DND-41 (cell line): ENCODE measurements around the gene NID2.
A peak's percentile ranks its signal among the peaks of the same experiment; 100 is the strongest.

ENCODE experiments used
- ATAC-seq: fragments of 200-7000 bp; cut with Tn5 transposase; 3 replicates; pipeline ENCODE4 v1.9.1; 2021; ENCODE audit warnings: low read depth; ENCODE audit not compliant: insufficient read depth
- DNase-seq: peaks from one replicate; pipeline ENCODE4 v3.0.0-alpha.2; 2020
- H2AFZ ChIP-seq: 2 replicates; pipeline ENCODE4 v1.6.0; 2012; ENCODE audit warnings: low read depth, low read length
- H3K27ac ChIP-seq: 2 replicates; pipeline ENCODE4 v1.5.1; 2012; ENCODE audit warnings: low read length, inconsistent platforms
- H3K27me3 ChIP-seq: fragments of 200-600 bp; sonication (generic); 2 replicates; pipeline ENCODE4 v1.6.0; 2012; ENCODE audit warnings: low read length, mild to moderate bottlenecking, inconsistent platforms; ENCODE audit not compliant: insufficient read depth, poor library complexity
- H3K36me3 ChIP-seq: 2 replicates; pipeline ENCODE4 v1.5.1; 2012; ENCODE audit warnings: low read length, inconsistent platforms; ENCODE audit not compliant: insufficient read depth
- H3K4me1 ChIP-seq: 2 replicates; pipeline ENCODE4 v1.5.1; 2012; ENCODE audit warnings: mild to moderate bottlenecking, low read length; ENCODE audit not compliant: insufficient read depth
- H3K4me2 ChIP-seq: 2 replicates; pipeline ENCODE4 v1.6.0; 2012; ENCODE audit warnings: mild to moderate bottlenecking, moderate library complexity, low read length, inconsistent platforms; ENCODE audit not compliant: insufficient read depth
- H3K4me3 ChIP-seq, 2 experiments: fragments of 200-600 bp in 1 of 2; shearing (Covaris generic) in 1 of 2; 2 replicates each; pipeline ENCODE4 v1.5.1; 2012 to 2016; ENCODE audit warnings: inconsistent platforms in 2 of 2, low read length in 2 of 2, mild to moderate bottlenecking in 2 of 2, low read depth in 1 of 2, moderate library complexity in 1 of 2
- H3K79me2 ChIP-seq: 2 replicates; pipeline ENCODE4 v1.6.0; 2012; ENCODE audit warnings: low read length, inconsistent platforms; ENCODE audit not compliant: insufficient read depth
- H3K9ac ChIP-seq: 2 replicates; pipeline ENCODE4 v1.6.0; 2012; ENCODE audit warnings: low read depth, mild to moderate bottlenecking, inconsistent platforms, low read length, moderate library complexity
- H3K9me3 ChIP-seq: 2 replicates; pipeline ENCODE4 v1.5.1; 2012; ENCODE audit warnings: low read length, moderate library complexity, mild to moderate bottlenecking, inconsistent platforms; ENCODE audit not compliant: insufficient read depth, severe bottlenecking
- H4K20me1 ChIP-seq: 2 replicates; pipeline ENCODE4 v1.6.0; 2012; ENCODE audit warnings: low read length; ENCODE audit not compliant: insufficient read depth
- EZH2 ChIP-seq: IDR thresholded peaks from 3 replicates; pipeline ENCODE4 v1.6.1; 2012; ENCODE audit warnings: borderline replicate concordance, low read depth, mild to moderate bottlenecking, moderate library complexity, low read length, inconsistent platforms; ENCODE audit not compliant: severe bottlenecking
- TF ChIP-seq, protein P1 (sequence below): IDR thresholded peaks from 2 replicates; pipeline ENCODE4 v1.5.1; 2012; ENCODE audit warnings: borderline replicate concordance, low read length, moderate library complexity, mild to moderate bottlenecking; ENCODE audit not compliant: poor library complexity, severe bottlenecking; ENCODE audit errors: extremely low read depth

The NID2 gene

GRCh38 chr14:51978681-51979085, 90.2 kb downstream of the NID2 start:
- peak overlapping the region; percentile 61; the same call in 1 of the 2 replicates for H2AFZ ChIP-seq
- no peak for ATAC-seq
- TF ChIP-seq, protein P1, sequence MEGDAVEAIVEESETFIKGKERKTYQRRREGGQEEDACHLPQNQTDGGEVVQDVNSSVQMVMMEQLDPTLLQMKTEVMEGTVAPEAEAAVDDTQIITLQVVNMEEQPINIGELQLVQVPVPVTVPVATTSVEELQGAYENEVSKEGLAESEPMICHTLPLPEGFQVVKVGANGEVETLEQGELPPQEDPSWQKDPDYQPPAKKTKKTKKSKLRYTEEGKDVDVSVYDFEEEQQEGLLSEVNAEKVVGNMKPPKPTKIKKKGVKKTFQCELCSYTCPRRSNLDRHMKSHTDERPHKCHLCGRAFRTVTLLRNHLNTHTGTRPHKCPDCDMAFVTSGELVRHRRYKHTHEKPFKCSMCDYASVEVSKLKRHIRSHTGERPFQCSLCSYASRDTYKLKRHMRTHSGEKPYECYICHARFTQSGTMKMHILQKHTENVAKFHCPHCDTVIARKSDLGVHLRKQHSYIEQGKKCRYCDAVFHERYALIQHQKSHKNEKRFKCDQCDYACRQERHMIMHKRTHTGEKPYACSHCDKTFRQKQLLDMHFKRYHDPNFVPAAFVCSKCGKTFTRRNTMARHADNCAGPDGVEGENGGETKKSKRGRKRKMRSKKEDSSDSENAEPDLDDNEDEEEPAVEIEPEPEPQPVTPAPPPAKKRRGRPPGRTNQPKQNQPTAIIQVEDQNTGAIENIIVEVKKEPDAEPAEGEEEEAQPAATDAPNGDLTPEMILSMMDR: no peak

GRCh38 chr14:51977075-51977474, 91.8 kb downstream of the NID2 start:
- no peaks in the 10 kb centered on the region for H3K9me3 ChIP-seq
- no peak overlapping the region for H3K27ac ChIP-seq
- no peak overlapping the region for H3K4me3 ChIP-seq
- H3K9ac ChIP-seq: no peak overlapping the region
- no peaks in the 10 kb centered on the region for H3K79me2 ChIP-seq
- H3K36me3 ChIP-seq: no peaks in the 10 kb centered on the region
- H3K4me1 ChIP-seq: peaks cover 11% of the 10 kb centered on the region
- TF ChIP-seq, protein P1: no peak
- TF ChIP-seq EZH2: no peak
- H3K27me3 ChIP-seq: no peaks in the 10 kb centered on the region
- H4K20me1 ChIP-seq: no peaks in the 10 kb centered on the region
- DNase-seq: no peak
- no peak overlapping the region for H2AFZ ChIP-seq
- ATAC-seq: no peak
- H3K4me2 ChIP-seq: no peak overlapping the region

More at GRCh38 chr14:51978681-51979085, 90.2 kb downstream of the NID2 start:
- DNase-seq: no peak
- Histone ChIP-seq H4K20me1 (no peaks in the 10 kb centered on the region), H3K4me2 (no peak overlapping the region), H3K4me1 (peaks cover 11% of the 10 kb centered on the region), H3K9ac (no peak overlapping the region), H3K27ac (no peak overlapping the region), H3K9me3 (no peaks in the 10 kb centered on the region), H3K79me2 (no peaks in the 10 kb centered on the region), H3K4me3 (no peak overlapping the region), H3K27me3 (no peaks in the 10 kb centered on the region), H3K36me3 (no peaks in the 10 kb centered on the region)

DNA sequence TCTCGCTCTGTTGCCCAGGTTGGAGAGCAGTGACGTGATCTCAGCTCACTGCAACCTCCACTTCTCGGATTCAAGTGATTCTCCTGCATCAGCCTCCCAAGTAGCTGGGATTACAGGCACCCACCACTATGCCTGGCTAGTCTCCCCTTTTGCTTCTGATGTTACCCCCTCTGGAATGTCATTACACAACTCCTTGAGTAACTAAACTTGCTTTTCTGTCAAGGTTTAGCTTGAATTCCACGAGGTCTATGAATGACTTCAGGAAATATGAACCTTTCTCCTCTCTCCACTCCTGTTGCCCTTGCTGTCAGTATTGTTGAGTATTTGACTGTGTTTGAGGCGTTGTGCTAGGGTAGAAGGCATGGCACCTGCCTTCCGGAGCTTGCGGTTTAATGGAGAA, 96.3 kb downstream of the NID2 start:
- Histone ChIP-seq H3K4me1 (no peaks in the 10 kb centered on the region), H3K79me2 (no peaks in the 10 kb centered on the region), H3K36me3 (0 out of 2 replicates have a peak, but pooled peaks cover 14% of the 10 kb centered on the region), H3K9ac (no peak overlapping the region), H3K4me2 (no peak overlapping the region), H2AFZ (no peak overlapping the region), H3K27ac (no peak overlapping the region), H4K20me1 (no peaks in the 10 kb centered on the region), H3K4me3 (no peak overlapping the region), H3K27me3 (no peaks in the 10 kb centered on the region), H3K9me3 (no peaks in the 10 kb centered on the region)
- DNase-seq (no peak), ATAC-seq (no peak)
- TF ChIP-seq, protein P1: no peak
- no peak for TF ChIP-seq EZH2
